ENCODE measurements around the gene CCZ1B. TPM values are rescaled to one million over a fixed set of nuclear protein-coding genes. Genes with fewer than 3 reads are reported as not detected.
"Not testable (repeated sequence)": the region's sequence is repeated elsewhere in the genome, so short reads cannot be mapped to it uniquely, and the experiment has no call there.

The CCZ1B gene
- total RNA-seq, 4 donors from 2014 or later, result 37.4 to 58.6 (median 52.1) TPM

DNA sequence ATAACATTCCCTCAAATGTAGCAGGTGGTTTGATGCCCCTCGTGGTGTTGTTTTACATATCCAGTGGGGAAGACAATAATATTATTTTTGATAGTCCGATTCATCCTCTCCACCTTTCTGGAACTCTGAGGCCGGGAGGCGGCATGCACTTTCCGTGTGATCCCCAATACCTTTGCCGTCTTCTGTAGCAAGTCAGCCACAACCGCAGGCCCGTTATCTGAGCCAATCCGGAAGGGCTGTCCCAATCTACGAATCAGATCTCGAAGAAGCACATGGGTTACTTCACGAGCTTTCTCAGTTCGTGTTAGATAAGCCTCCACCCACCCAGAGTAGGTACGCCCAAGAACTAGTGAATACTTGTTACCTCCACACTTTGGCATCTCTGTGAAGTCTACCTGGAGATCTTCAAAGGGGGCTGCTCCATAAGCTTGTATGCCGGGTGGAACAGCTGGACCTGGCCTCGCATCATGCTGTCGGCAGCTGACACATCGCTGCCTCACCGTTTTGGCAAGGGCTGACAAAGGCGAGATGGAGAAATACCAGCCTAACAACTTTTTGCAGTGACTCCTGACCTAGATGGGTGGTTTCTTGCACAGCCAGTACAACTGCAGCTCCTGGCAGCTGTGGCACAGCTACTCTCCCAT is 16.3 kb upstream of the CCZ1B start:
- H3K27ac ChIP-seq; H3K9me3 ChIP-seq; DNase-seq; H3K36me3 ChIP-seq; H3K4me3 ChIP-seq; in situ Hi-C loops (cut with MboI; ENCODE audit: low pct_ligation_motif_present in 1 of 4, low pct_unique_long_range_greater_than_20kb in 1 of 4, low sequenced_read_pairs in 3 of 4); H3K27me3 ChIP-seq; intact Hi-C loops (cut with DNase I; ENCODE audit: low total_unique reads); H3K4me1 ChIP-seq: not testable (repeated sequence)
- WGBS, 2 donors (ENCODE audit: low coverage in 1 of 2), result 61% methylated on average over 20 of the region's 20 CpGs; no CpG with 5 or more reads in 1 of the 2 donors

- H3K4me3 ChIP-seq; H3K36me3 ChIP-seq; H3K9me3 ChIP-seq; H3K27me3 ChIP-seq; H3K4me1 ChIP-seq; DNase-seq; H3K27ac ChIP-seq; in situ Hi-C loops (cut with MboI; ENCODE audit: low pct_ligation_motif_present in 1 of 4, low pct_unique_long_range_greater_than_20kb in 1 of 4, low sequenced_read_pairs in 3 of 4); intact Hi-C loops (cut with DNase I; ENCODE audit: low total_unique reads): not testable (repeated sequence)
- WGBS, 2 donors (ENCODE audit: low coverage in 1 of 2), result 84 to 90% methylated on average over 2 to 10 of the region's 10 CpGs
Observed at GRCh38 chr7:6837081-6837480, 11.0 kb upstream of the CCZ1B start.

GRCh38 chr7:6835521-6835920 is 9.4 kb upstream of the CCZ1B start:
- H3K4me3 ChIP-seq; H3K36me3 ChIP-seq; H3K9me3 ChIP-seq; in situ Hi-C loops (cut with MboI; ENCODE audit: low pct_ligation_motif_present in 1 of 4, low pct_unique_long_range_greater_than_20kb in 1 of 4, low sequenced_read_pairs in 3 of 4); H3K27ac ChIP-seq; H3K4me1 ChIP-seq; DNase-seq; intact Hi-C loops (cut with DNase I; ENCODE audit: low total_unique reads): not testable (repeated sequence)
- H3K27me3 ChIP-seq, result peaks cover 19% of the 10 kb centered on the region
- WGBS, 2 donors (ENCODE audit: low coverage in 1 of 2), result 53 to 86% methylated on average over 1 to 3 of the region's 3 CpGs

DNA sequence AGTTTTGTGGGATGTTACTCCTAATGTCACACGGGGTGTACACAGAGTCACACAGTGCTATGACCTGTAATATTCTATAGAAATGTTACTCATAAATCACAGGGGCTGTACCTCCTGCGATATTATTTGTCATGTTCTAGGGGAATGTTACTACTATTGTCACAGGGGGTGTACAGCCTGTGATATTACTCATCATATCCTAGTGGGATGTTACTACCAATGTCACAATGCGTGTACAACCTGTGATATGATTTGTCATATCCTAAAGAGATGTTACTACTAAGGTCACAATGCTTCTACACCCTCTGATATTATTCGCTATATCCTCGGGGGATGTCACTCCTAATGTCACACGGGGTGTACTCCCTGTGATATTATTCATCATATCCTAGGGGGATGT is 7.6 kb upstream of the CCZ1B start:
- H3K36me3 ChIP-seq, result no peaks in the 10 kb centered on the region
- H3K27ac ChIP-seq, result no peak overlapping the region
- in situ Hi-C loops (cut with MboI; ENCODE audit: low pct_ligation_motif_present in 1 of 4, low pct_unique_long_range_greater_than_20kb in 1 of 4, low sequenced_read_pairs in 3 of 4) (no loop called here), intact Hi-C loops (cut with DNase I; ENCODE audit: low total_unique reads) (no loop called here)
- no peaks in the 10 kb centered on the region for H3K4me1 ChIP-seq
- peaks cover 22% of the 10 kb centered on the region for H3K27me3 ChIP-seq
- DNase-seq, result no peak
- TF ChIP-seq POLR2AphosphoS5 (IDR thresholded peaks at IDR 0.05) (no peak), EP300 (IDR thresholded peaks at IDR 0.05; ENCODE audit: low read depth) (no peak), POLR2A (IDR thresholded peaks at IDR 0.05) (no peak)
- TF ChIP-seq, protein P1, sequence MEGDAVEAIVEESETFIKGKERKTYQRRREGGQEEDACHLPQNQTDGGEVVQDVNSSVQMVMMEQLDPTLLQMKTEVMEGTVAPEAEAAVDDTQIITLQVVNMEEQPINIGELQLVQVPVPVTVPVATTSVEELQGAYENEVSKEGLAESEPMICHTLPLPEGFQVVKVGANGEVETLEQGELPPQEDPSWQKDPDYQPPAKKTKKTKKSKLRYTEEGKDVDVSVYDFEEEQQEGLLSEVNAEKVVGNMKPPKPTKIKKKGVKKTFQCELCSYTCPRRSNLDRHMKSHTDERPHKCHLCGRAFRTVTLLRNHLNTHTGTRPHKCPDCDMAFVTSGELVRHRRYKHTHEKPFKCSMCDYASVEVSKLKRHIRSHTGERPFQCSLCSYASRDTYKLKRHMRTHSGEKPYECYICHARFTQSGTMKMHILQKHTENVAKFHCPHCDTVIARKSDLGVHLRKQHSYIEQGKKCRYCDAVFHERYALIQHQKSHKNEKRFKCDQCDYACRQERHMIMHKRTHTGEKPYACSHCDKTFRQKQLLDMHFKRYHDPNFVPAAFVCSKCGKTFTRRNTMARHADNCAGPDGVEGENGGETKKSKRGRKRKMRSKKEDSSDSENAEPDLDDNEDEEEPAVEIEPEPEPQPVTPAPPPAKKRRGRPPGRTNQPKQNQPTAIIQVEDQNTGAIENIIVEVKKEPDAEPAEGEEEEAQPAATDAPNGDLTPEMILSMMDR (IDR thresholded peaks at IDR 0.05), result no peak
- no peak overlapping the region for H3K4me3 ChIP-seq
- no peaks in the 10 kb centered on the region for H3K9me3 ChIP-seq
- 86 to 90% methylated on average over 2 to 6 of the region's 6 CpGs for WGBS, 2 donors (ENCODE audit: low coverage in 1 of 2)

GRCh38 chr7:6831018-6831725 is 5.1 kb upstream of the CCZ1B start:
- no peaks in the 10 kb centered on the region for H3K4me1 ChIP-seq
- peaks cover 22% of the 10 kb centered on the region for H3K27me3 ChIP-seq
- no peak for DNase-seq
- H3K4me3 ChIP-seq, result no peak overlapping the region
- no peaks in the 10 kb centered on the region for H3K9me3 ChIP-seq
- in situ Hi-C loops (cut with MboI; ENCODE audit: low pct_ligation_motif_present in 1 of 4, low pct_unique_long_range_greater_than_20kb in 1 of 4, low sequenced_read_pairs in 3 of 4) (no loop called here), intact Hi-C loops (cut with DNase I; ENCODE audit: low total_unique reads) (no loop called here)
- H3K27ac ChIP-seq, result no peak overlapping the region
- WGBS, 2 donors (ENCODE audit: low coverage in 1 of 2), result 58 to 71% methylated on average over 7 of the region's 7 CpGs
- TF ChIP-seq, protein P1 (IDR thresholded peaks at IDR 0.05), result no peak
- TF ChIP-seq POLR2A (IDR thresholded peaks at IDR 0.05), result no peak
- no peak for TF ChIP-seq POLR2AphosphoS5 (IDR thresholded peaks at IDR 0.05)
- TF ChIP-seq EP300 (IDR thresholded peaks at IDR 0.05; ENCODE audit: low read depth), result no peak
- no peaks in the 10 kb centered on the region for H3K36me3 ChIP-seq

- 80 to 95% methylated on average over 4 to 6 of the region's 6 CpGs for WGBS, 2 donors (ENCODE audit: low coverage in 1 of 2)
- intact Hi-C loops (cut with DNase I; ENCODE audit: low total_unique reads), result not testable (repeated sequence)
Observed at GRCh38 chr7:6830026-6830425, 4.0 kb upstream of the CCZ1B start.

DNA sequence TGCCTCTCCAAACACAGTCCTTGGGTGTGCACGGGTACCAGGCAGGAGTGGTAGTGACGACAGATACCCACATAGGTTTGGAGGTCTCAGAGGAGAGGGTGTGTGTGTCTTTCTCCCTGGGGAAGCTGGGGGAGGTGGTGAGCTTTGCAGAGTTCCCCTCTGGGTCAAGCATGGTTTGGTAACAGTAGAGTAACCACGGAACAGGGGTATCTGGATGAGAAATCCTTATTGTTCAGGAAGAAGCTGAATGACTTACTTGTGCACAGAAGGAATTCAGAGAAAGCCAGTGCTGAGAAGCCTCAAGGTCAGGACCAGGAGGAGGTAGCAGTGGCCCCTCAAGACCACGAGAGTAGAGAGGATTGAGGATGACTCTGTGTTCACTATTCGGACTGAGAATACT is 3.5 kb upstream of the CCZ1B start:
- intact Hi-C loops (cut with DNase I; ENCODE audit: low total_unique reads); H3K36me3 ChIP-seq; H3K27ac ChIP-seq; DNase-seq; H3K4me1 ChIP-seq; in situ Hi-C loops (cut with MboI; ENCODE audit: low pct_ligation_motif_present in 1 of 4, low pct_unique_long_range_greater_than_20kb in 1 of 4, low sequenced_read_pairs in 3 of 4); H3K9me3 ChIP-seq; H3K4me3 ChIP-seq: not testable (repeated sequence)
- H3K27me3 ChIP-seq, result peaks cover 19% of the 10 kb centered on the region
- WGBS, 2 donors (ENCODE audit: low coverage in 1 of 2), result 55 to 71% methylated on average over 4 to 5 of the region's 5 CpGs

More at GRCh38 chr7:6830026-6830425, 4.0 kb upstream of the CCZ1B start:
- H3K9me3 ChIP-seq; H3K4me3 ChIP-seq; H3K4me1 ChIP-seq; H3K27ac ChIP-seq; in situ Hi-C loops (cut with MboI; ENCODE audit: low pct_ligation_motif_present in 1 of 4, low pct_unique_long_range_greater_than_20kb in 1 of 4, low sequenced_read_pairs in 3 of 4); DNase-seq; H3K36me3 ChIP-seq: not testable (repeated sequence)
- H3K27me3 ChIP-seq, result peaks cover 22% of the 10 kb centered on the region

DNA sequence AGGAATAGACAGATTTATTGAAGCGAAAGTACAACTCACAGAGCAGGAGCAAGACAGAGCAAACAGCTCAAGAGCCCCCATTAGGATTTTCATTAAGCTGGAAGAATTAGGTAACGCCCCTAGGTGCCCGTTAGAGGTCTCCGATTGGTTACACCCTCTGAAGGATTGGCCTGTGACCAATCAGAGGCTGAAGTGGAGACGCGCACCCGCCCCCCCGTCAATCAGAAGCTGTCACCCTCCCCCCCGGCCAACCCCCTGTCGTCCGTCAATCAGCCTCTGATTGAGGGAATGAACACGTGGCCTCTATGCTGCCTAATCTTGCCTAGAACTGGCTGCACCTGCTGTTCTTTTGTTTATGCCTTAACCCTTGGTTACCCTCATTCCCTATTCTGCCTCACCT is 1.1 kb upstream of the CCZ1B start:
- peaks cover 15% of the 10 kb centered on the region for H3K27me3 ChIP-seq
- in situ Hi-C loops (cut with MboI; ENCODE audit: low pct_ligation_motif_present in 1 of 4, low pct_unique_long_range_greater_than_20kb in 1 of 4, low sequenced_read_pairs in 3 of 4); H3K27ac ChIP-seq; H3K36me3 ChIP-seq; DNase-seq; H3K4me1 ChIP-seq; H3K4me3 ChIP-seq; intact Hi-C loops (cut with DNase I; ENCODE audit: low total_unique reads); H3K9me3 ChIP-seq: not testable (repeated sequence)
- WGBS, 2 donors (ENCODE audit: low coverage in 1 of 2), result 75 to 86% methylated on average over 6 to 12 of the region's 12 CpGs

All from transverse colon (tissue), 4 donors.